ENCODE measurements around the gene KRTAP19-5. TPM values are rescaled to one million over a fixed set of nuclear protein-coding genes. Genes with fewer than 3 reads are reported as not detected.

KRTAP19-5 gene
- total RNA-seq, 1 experiment from 2014 or later: not detected

GRCh38 chr21:30478004-30478403, 23.9 kb downstream of the KRTAP19-5 start:
- no peaks in the 10 kb centered on the region for H3K27me3 ChIP-seq (ENCODE audit: insufficient read depth, low read depth)
- ChIA-PET POLR2A (ENCODE audit: unreplicated experiment) (no interaction called here), CTCF (no interaction called here)
- no peak overlapping the region for H2AFZ ChIP-seq
- H3K9me3 ChIP-seq (ENCODE audit: insufficient read depth, low read depth): no peaks in the 10 kb centered on the region
- H3F3A ChIP-seq (ENCODE audit: insufficient read depth, low read depth): no peaks in the 10 kb centered on the region
- H3K79me2 ChIP-seq (ENCODE audit: low read depth): no peaks in the 10 kb centered on the region
- H3K36me3 ChIP-seq (ENCODE audit: low read depth): no peaks in the 10 kb centered on the region
- TF ChIP-seq CTCF (conservative IDR thresholded peaks at IDR 0.05): no peak
- intact Hi-C loops (cut with micrococcal nuclease; ENCODE audit: unreplicated experiment): no loop called here
- DNase-seq: no peak
- no peaks in the 10 kb centered on the region for H3K4me1 ChIP-seq (replicated peaks; ENCODE audit: insufficient read depth)
- no peaks in the 10 kb centered on the region for H4K20me1 ChIP-seq (ENCODE audit: insufficient read depth)
- BruUV-seq (replicated peaks): no TSS peak
- no peak overlapping the region for H3K27ac ChIP-seq
- no peaks in the 10 kb centered on the region for H3K9me2 ChIP-seq (ENCODE audit: insufficient read depth)
- no peak overlapping the region for H3K4me2 ChIP-seq
- H3K4me3 ChIP-seq: no peak overlapping the region

DNA sequence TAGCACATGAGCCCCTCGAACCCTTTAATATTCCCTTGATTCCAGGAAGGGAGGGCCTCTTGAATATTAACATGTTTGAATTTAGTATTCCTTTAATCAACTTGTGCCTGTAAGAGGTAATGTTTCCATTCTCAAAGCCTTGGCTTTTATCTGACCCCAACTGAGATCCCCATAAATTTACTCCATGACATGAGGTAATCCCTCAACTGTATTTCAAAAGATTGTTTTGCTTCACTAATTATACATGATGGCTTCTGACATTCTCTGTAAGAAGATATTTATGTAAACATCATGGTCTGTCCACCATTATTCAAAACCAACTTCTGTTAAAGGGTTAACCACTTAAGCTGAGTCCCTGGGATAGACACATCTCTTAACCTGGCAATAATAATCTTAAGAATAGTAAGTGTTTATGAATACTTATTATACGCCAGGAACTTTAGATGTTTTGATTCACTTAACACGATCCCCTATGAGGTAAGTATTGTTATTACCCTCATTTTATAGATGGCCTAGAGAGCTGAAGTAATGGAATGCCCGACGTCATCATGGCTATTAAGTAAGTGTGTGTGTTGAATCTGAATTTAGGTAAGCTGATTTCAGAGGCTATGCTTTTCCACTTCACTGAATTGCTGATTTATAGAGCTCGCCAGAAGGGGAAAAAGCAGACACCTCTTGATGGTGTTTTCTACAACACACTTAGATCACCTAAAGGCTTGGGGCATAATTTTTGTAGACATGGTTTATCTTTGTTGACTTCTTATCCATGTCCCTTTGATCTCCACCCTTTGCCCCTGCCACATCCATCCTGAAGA, 32.8 kb downstream of the KRTAP19-5 start:
- Histone ChIP-seq H3K27ac (no peak overlapping the region), H4K20me1 (ENCODE audit: insufficient read depth) (no peaks in the 10 kb centered on the region), H3K4me3 (no peak overlapping the region), H3K27me3 (ENCODE audit: insufficient read depth, low read depth) (no peaks in the 10 kb centered on the region), H3K4me1 (replicated peaks; ENCODE audit: insufficient read depth) (no peaks in the 10 kb centered on the region), H3K79me2 (ENCODE audit: low read depth) (no peaks in the 10 kb centered on the region), H2AFZ (no peak overlapping the region), H3K9me3 (ENCODE audit: insufficient read depth, low read depth) (no peaks in the 10 kb centered on the region), H3K36me3 (ENCODE audit: low read depth) (no peaks in the 10 kb centered on the region), H3F3A (ENCODE audit: insufficient read depth, low read depth) (no peaks in the 10 kb centered on the region), H3K9me2 (ENCODE audit: insufficient read depth) (no peaks in the 10 kb centered on the region), H3K4me2 (no peak overlapping the region)
- ChIA-PET CTCF (no interaction called here), POLR2A (ENCODE audit: unreplicated experiment) (no interaction called here)
- no peak for TF ChIP-seq EZH2 (IDR thresholded peaks at IDR 0.05; ENCODE audit: low read depth)
- no peak for TF ChIP-seq CTCF (conservative IDR thresholded peaks at IDR 0.05)
- intact Hi-C loops (cut with micrococcal nuclease; ENCODE audit: unreplicated experiment): no loop called here
- no peak for DNase-seq
- BruUV-seq (replicated peaks): no TSS peak

DNA sequence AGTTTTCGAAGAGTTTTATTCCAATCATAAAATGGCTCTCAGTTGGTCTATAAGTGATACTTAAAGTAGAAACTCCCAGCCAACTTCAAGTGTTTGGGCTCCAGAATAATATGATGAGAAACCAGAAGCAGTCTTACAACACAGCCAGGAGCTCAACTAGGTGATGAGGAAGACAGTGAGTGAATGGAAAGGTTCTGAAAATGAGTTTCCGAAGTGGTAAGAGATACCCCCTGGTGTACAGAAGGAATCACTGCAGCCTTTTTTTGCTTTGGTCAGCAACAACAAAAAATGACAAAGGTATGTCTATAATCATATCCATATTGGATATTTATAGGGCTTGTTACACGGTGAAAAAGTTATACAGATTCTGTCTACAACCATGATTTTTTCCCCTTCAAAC, 38.2 kb downstream of the KRTAP19-5 start:
- Histone ChIP-seq H3K9me2 (ENCODE audit: insufficient read depth) (no peaks in the 10 kb centered on the region), H3K79me2 (ENCODE audit: low read depth) (no peaks in the 10 kb centered on the region), H3K36me3 (ENCODE audit: low read depth) (no peaks in the 10 kb centered on the region), H4K20me1 (ENCODE audit: insufficient read depth) (no peaks in the 10 kb centered on the region), H2AFZ (no peak overlapping the region), H3K27ac (no peak overlapping the region), H3K9me3 (ENCODE audit: insufficient read depth, low read depth) (no peaks in the 10 kb centered on the region), H3F3A (ENCODE audit: insufficient read depth, low read depth) (no peaks in the 10 kb centered on the region), H3K4me1 (replicated peaks; ENCODE audit: insufficient read depth) (no peaks in the 10 kb centered on the region), H3K4me2 (no peak overlapping the region), H3K27me3 (ENCODE audit: insufficient read depth, low read depth) (no peaks in the 10 kb centered on the region), H3K4me3 (no peak overlapping the region)
- no peak for DNase-seq
- peak; percentile 48 for TF ChIP-seq CTCF (conservative IDR thresholded peaks at IDR 0.05)
- TF ChIP-seq EZH2 (IDR thresholded peaks at IDR 0.05; ENCODE audit: low read depth): no peak
- CTCF ChIA-PET: no interaction called here
- BruUV-seq (replicated peaks): no TSS peak
- POLR2A ChIA-PET (ENCODE audit: unreplicated experiment): no interaction called here
- intact Hi-C loops (cut with micrococcal nuclease; ENCODE audit: unreplicated experiment): no loop called here

Other genes starting within 250 kb of the KRTAP19-5 start
- not detected in 2 replicates for gene KRTAP24-1, start 219.2 kb downstream of the KRTAP19-5 start, total RNA-seq (2021)
- gene KRTAP25-1, start 212.6 kb downstream of the KRTAP19-5 start, total RNA-seq (2021): not detected in 2 replicates
- gene KRTAP26-1, start 181.8 kb downstream of the KRTAP19-5 start, total RNA-seq (2021): not detected in 2 replicates
- gene KRTAP27-1, start 164.4 kb downstream of the KRTAP19-5 start, total RNA-seq (2021): not detected in 2 replicates
- gene KRTAP23-1, start 153.5 kb downstream of the KRTAP19-5 start, total RNA-seq (2021): not detected in 2 replicates
- gene KRTAP13-2, start 129.9 kb downstream of the KRTAP19-5 start, total RNA-seq (2021): not detected in 2 replicates
- gene KRTAP13-1, start 106.1 kb downstream of the KRTAP19-5 start, total RNA-seq (2021): not detected in 2 replicates
- not detected in 2 replicates for gene KRTAP13-3, start 76.2 kb downstream of the KRTAP19-5 start, total RNA-seq (2021)
- not detected in 2 replicates for gene KRTAP13-4, start 71.9 kb downstream of the KRTAP19-5 start, total RNA-seq (2021)
- not detected in 2 replicates for gene KRTAP15-1, start 61.9 kb downstream of the KRTAP19-5 start, total RNA-seq (2021)
- not detected in 2 replicates for gene KRTAP19-1, start 21.8 kb downstream of the KRTAP19-5 start, total RNA-seq (2021)
- gene KRTAP19-2, start 14.7 kb downstream of the KRTAP19-5 start, total RNA-seq (2021): not detected in 2 replicates
- not detected in 2 replicates for gene KRTAP19-3, start 10.1 kb downstream of the KRTAP19-5 start, total RNA-seq (2021)
- gene KRTAP19-4, start 5.0 kb downstream of the KRTAP19-5 start, total RNA-seq (2021): not detected in 2 replicates
- gene KRTAP19-6, start 39.7 kb upstream of the KRTAP19-5 start, total RNA-seq (2021): not detected in 2 replicates
- gene KRTAP19-7, start 59.2 kb upstream of the KRTAP19-5 start, total RNA-seq (2021): not detected in 2 replicates
- gene KRTAP22-2, start 88.3 kb upstream of the KRTAP19-5 start, total RNA-seq (2021): not detected in 2 replicates
- not detected in 2 replicates for gene KRTAP6-3, start 90.3 kb upstream of the KRTAP19-5 start, total RNA-seq (2021)
- not detected in 2 replicates for gene KRTAP6-2, start 96.8 kb upstream of the KRTAP19-5 start, total RNA-seq (2021)
- gene KRTAP22-1, start 98.9 kb upstream of the KRTAP19-5 start, total RNA-seq (2021): not detected in 2 replicates
- not detected in 2 replicates for gene KRTAP6-1, start 111.8 kb upstream of the KRTAP19-5 start, total RNA-seq (2021)
- not detected in 2 replicates for gene KRTAP20-1, start 114.3 kb upstream of the KRTAP19-5 start, total RNA-seq (2021)
- not detected in 2 replicates for gene KRTAP20-4, start 118.5 kb upstream of the KRTAP19-5 start, total RNA-seq (2021)
- gene KRTAP20-2, start 133.1 kb upstream of the KRTAP19-5 start, total RNA-seq (2021): not detected in 2 replicates
- not detected in 2 replicates for gene KRTAP20-3, start 140.7 kb upstream of the KRTAP19-5 start, total RNA-seq (2021)
- not detected in 2 replicates for gene KRTAP21-3, start 216.6 kb upstream of the KRTAP19-5 start, total RNA-seq (2021)
- not detected in 2 replicates for gene KRTAP21-2, start 245.1 kb upstream of the KRTAP19-5 start, total RNA-seq (2021)